Neural progenitor cell (in vitro differentiated cells): ENCODE measurements around the gene SDK1. TPM values are rescaled to one million over a fixed set of nuclear protein-coding genes. Genes with fewer than 3 reads are reported as not detected.
A peak's percentile ranks its signal among the peaks of the same experiment; 100 is the strongest.

Experiments used
- DNase-seq: peaks from one replicate; pipeline ENCODE4 v3.0.0-alpha.2; 2016; ENCODE audit warnings: low spot score
- H2AFZ ChIP-seq: fragments of 200-600 bp; sonication (generic); replicated peaks from 2 replicates; pipeline ENCODE4 v1.6.1; 2016; ENCODE audit warnings: antibody characterized with exemption
- H3F3A ChIP-seq: fragments of 200-600 bp; sonication (generic); 2 replicates; pipeline ENCODE4 v1.6.1; 2016; ENCODE audit warnings: antibody characterized with exemption, low read depth
- H3K27ac ChIP-seq: fragments of 200-600 bp; sonication (generic); 2 replicates; pipeline ENCODE4 v1.5.1; 2016; ENCODE audit warnings: mild to moderate bottlenecking
- H3K27me3 ChIP-seq: fragments of 200-600 bp; sonication (generic); 2 replicates; pipeline ENCODE4 v1.6.1; 2016; ENCODE audit warnings: mild to moderate bottlenecking, moderate library complexity
- H3K36me3 ChIP-seq: fragments of 200-600 bp; sonication (generic); 2 replicates; pipeline ENCODE4 v1.5.1; 2016
- H3K4me1 ChIP-seq: fragments of 200-600 bp; sonication (generic); 2 replicates; pipeline ENCODE4 v1.6.1; 2016; ENCODE audit warnings: mixed run types
- H3K4me2 ChIP-seq: fragments of 200-600 bp; sonication (generic); 2 replicates; pipeline ENCODE4 v1.6.1; 2016
- H3K4me3 ChIP-seq: fragments of 200-600 bp; sonication (generic); 2 replicates; pipeline ENCODE4 v1.5.1; 2016
- H3K79me2 ChIP-seq: fragments of 200-600 bp; sonication (generic); 2 replicates; pipeline ENCODE4 v1.6.1; 2016; ENCODE audit warnings: low read depth
- H3K9ac ChIP-seq: fragments of 200-600 bp; sonication (generic); 2 replicates; pipeline ENCODE4 v1.6.1; 2016
- H3K9me3 ChIP-seq: fragments of 200-600 bp; sonication (generic); 2 replicates; pipeline ENCODE4 v1.5.1; 2016; ENCODE audit warnings: low read depth
- H4K20me1 ChIP-seq: fragments of 200-600 bp; sonication (generic); 2 replicates; pipeline ENCODE4 v1.6.1; 2016; ENCODE audit warnings: low read depth
- H3K27ac Mint-ChIP-seq: 3 replicates; pipeline ENCODE4 v1.8.0; 2021; ENCODE audit warnings: mixed read lengths
- H3K27me3 Mint-ChIP-seq: 2 replicates; pipeline ENCODE4 v1.8.0; 2022; ENCODE audit warnings: low read depth, mild to moderate bottlenecking, inconsistent platforms, moderate library complexity, mixed read lengths; ENCODE audit not compliant: insufficient read depth
- H3K36me3 Mint-ChIP-seq: 3 replicates; pipeline ENCODE4 v1.8.0; 2021; ENCODE audit warnings: mixed read lengths
- H3K4me1 Mint-ChIP-seq: 3 replicates; pipeline ENCODE4 v1.8.0; 2021; ENCODE audit warnings: mixed read lengths
- H3K4me3 Mint-ChIP-seq: 3 replicates; pipeline ENCODE4 v1.8.0; 2021; ENCODE audit warnings: mild to moderate bottlenecking, moderate library complexity, mixed read lengths
- H3K9me3 Mint-ChIP-seq: 3 replicates; pipeline ENCODE4 v1.8.0; 2020; ENCODE audit warnings: mixed read lengths
- CTCF ChIP-seq: fragments of 200-600 bp; sonication (generic); IDR thresholded peaks from 2 replicates; pipeline ENCODE4 v1.5.1; 2017; ENCODE audit warnings: antibody characterized with exemption, mild to moderate bottlenecking
- EZH2 ChIP-seq: fragments of 200-600 bp; sonication (generic); IDR thresholded peaks from 2 replicates; pipeline ENCODE4 v1.6.1; 2017; ENCODE audit warnings: antibody characterized with exemption, mild to moderate bottlenecking, moderate library complexity
- EZH2phosphoT487 ChIP-seq: fragments of 200-600 bp; sonication (generic); IDR thresholded peaks from 2 replicates; pipeline ENCODE4 v1.6.1; 2017; ENCODE audit warnings: antibody characterized with exemption
- total RNA-seq: library from RNA; depleted of rRNA; stranded (reverse); fragments of >200 nt; gene quantifications from 2 replicates; pipeline ENCODE4 v1.2.3, GENCODE V29; 2015; ENCODE audit warnings: low replicate concordance

Gene SDK1
- total RNA-seq, 1 donor from 2014 or later: 4.9 TPM

- no peak overlapping the region for H3K27ac ChIP-seq
- peaks cover 18% of the 10 kb centered on the region for H3K36me3 Mint-ChIP-seq
- TF ChIP-seq EZH2phosphoT487 (no peak), CTCF (no peak), EZH2 (no peak)
- peaks cover 4% of the 10 kb centered on the region for H3K4me1 ChIP-seq
- no peak overlapping the region for H3K9ac ChIP-seq
- H3K9me3 ChIP-seq: no peaks in the 10 kb centered on the region
- no peak overlapping the region for H3K4me3 ChIP-seq
- H3K36me3 ChIP-seq: no peaks in the 10 kb centered on the region
- H3F3A ChIP-seq: peaks cover 13% of the 10 kb centered on the region
- H3K4me2 ChIP-seq: no peak overlapping the region
- peaks cover 2% of the 10 kb centered on the region for H3K9me3 Mint-ChIP-seq
- H3K27me3 ChIP-seq: no peaks in the 10 kb centered on the region
- H3K27ac Mint-ChIP-seq: peak overlapping the region; percentile 52
- DNase-seq: no peak
- peaks cover 7% of the 10 kb centered on the region for H3K27me3 Mint-ChIP-seq
- no peak overlapping the region for H3K4me3 Mint-ChIP-seq
- H4K20me1 ChIP-seq: no peaks in the 10 kb centered on the region
- H3K79me2 ChIP-seq: no peaks in the 10 kb centered on the region
- H3K4me1 Mint-ChIP-seq: peaks cover 8% of the 10 kb centered on the region
- no peak overlapping the region for H2AFZ ChIP-seq
Measured at GRCh38 chr7:4248295-4248694, 947.2 kb downstream of the SDK1 start.

- H3K27me3 ChIP-seq: no peaks in the 10 kb centered on the region
- H3K27ac Mint-ChIP-seq: no peak overlapping the region
Measured at GRCh38 chr7:4249241-4249640, 948.2 kb downstream of the SDK1 start.

GRCh38 chr7:4255336-4255735, 954.3 kb downstream of the SDK1 start:
- no peak for DNase-seq
- Histone ChIP-seq H3K27me3 (no peaks in the 10 kb centered on the region), H3K9me3 (no peaks in the 10 kb centered on the region), H3K79me2 (no peaks in the 10 kb centered on the region), H3F3A (no peaks in the 10 kb centered on the region), H2AFZ (no peak overlapping the region), H3K4me3 (no peak overlapping the region), H3K36me3 (no peaks in the 10 kb centered on the region), H3K9ac (no peak overlapping the region), H4K20me1 (no peaks in the 10 kb centered on the region), H3K27ac (no peak overlapping the region), H3K4me2 (no peak overlapping the region), H3K4me1 (no peaks in the 10 kb centered on the region)
- peaks cover 5% of the 10 kb centered on the region for H3K4me1 Mint-ChIP-seq
- TF ChIP-seq CTCF (no peak), EZH2 (no peak), EZH2phosphoT487 (no peak)
- H3K4me3 Mint-ChIP-seq: no peak overlapping the region
- H3K27me3 Mint-ChIP-seq: peaks cover 2% of the 10 kb centered on the region
- no peaks in the 10 kb centered on the region for H3K36me3 Mint-ChIP-seq
- H3K27ac Mint-ChIP-seq: no peak overlapping the region
- peaks cover 2% of the 10 kb centered on the region for H3K9me3 Mint-ChIP-seq

More at GRCh38 chr7:4249241-4249640, 948.2 kb downstream of the SDK1 start:
- Histone ChIP-seq H3F3A (peaks cover 13% of the 10 kb centered on the region), H3K27ac (no peak overlapping the region), H3K4me3 (no peak overlapping the region), H2AFZ (no peak overlapping the region), H3K4me1 (peaks cover 4% of the 10 kb centered on the region), H3K9ac (no peak overlapping the region), H3K79me2 (no peaks in the 10 kb centered on the region), H4K20me1 (no peaks in the 10 kb centered on the region), H3K4me2 (no peak overlapping the region), H3K9me3 (no peaks in the 10 kb centered on the region), H3K36me3 (no peaks in the 10 kb centered on the region)
- Mint-ChIP-seq H3K4me1 (peaks cover 8% of the 10 kb centered on the region), H3K4me3 (no peak overlapping the region), H3K27me3 (peaks cover 7% of the 10 kb centered on the region), H3K9me3 (peaks cover 3% of the 10 kb centered on the region), H3K36me3 (peaks cover 14% of the 10 kb centered on the region)
- no peak for DNase-seq
- TF ChIP-seq CTCF (no peak), EZH2 (no peak), EZH2phosphoT487 (no peak)
